Measurements from ENCODE around the gene TMC4.

GRCh38 chr19:54196536-54196935 lies 23.6 kb upstream of the TMC4 start:
- TF ChIP-seq POLR2A (IDR thresholded peaks at IDR 0.05; ENCODE audit: low read length) (no peak), GATA1 (IDR thresholded peaks at IDR 0.05; ENCODE audit: low read depth, low read length) (no peak)

Data from erythroblast (primary cell).